ENCODE results near the gene VAT1L.

VAT1L gene

DNA sequence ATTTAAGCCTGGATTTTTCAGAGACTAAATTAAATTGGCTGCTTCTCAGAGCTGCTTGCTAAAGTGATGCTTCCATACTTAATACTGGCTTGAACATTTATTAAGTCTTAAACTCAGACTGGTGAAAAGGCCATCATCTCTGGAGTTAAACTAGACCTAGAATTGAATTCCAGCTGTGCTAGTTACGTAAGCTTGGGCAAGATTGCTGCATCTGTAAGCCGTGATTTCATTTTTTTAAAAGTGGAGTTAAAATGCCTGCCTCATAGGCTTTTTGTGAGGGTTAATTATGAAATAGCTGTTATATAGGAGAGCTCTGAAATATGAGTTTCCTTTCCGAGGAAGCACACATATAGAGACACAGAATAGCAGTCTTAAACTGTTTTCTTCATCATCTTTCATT is 84.7 kb downstream of the VAT1L start:
- DNase-seq: no peak
- Histone ChIP-seq H4K91ac (ENCODE audit: low read length) (no peak overlapping the region), H3K4me3 (ENCODE audit: insufficient read depth in 1 of 2, low read depth in 1 of 2, low read length in 2 of 2) (no peak overlapping the region), H3K4ac (ENCODE audit: low read depth in 1 of 2, low read length in 2 of 2) (no peak overlapping the region), H2BK15ac (ENCODE audit: low read depth, poor library complexity, severe bottlenecking) (no peak overlapping the region), H2BK5ac (ENCODE audit: low read depth, low read length, poor library complexity, severe bottlenecking) (no peak overlapping the region), H3K14ac (ENCODE audit: low read length in 2 of 2) (no peak overlapping the region), H3K27me3 (ENCODE audit: control insufficient read depth in 1 of 2, insufficient read depth in 1 of 2, low read length in 2 of 2) (peaks cover 0 to 3% of the 10 kb centered on the region in 2 experiments), H2BK120ac (ENCODE audit: low read depth, low read length) (no peak overlapping the region), H4K8ac (ENCODE audit: low read length) (no peak overlapping the region), H3K27ac (ENCODE audit: low read length, poor library complexity, severe bottlenecking) (no peak overlapping the region), H3K4me2 (ENCODE audit: low read length, poor library complexity, severe bottlenecking) (no peak overlapping the region), H2AFZ (ENCODE audit: low read depth, low read length) (no peak overlapping the region), H3K18ac (ENCODE audit: low read depth in 1 of 2, low read length in 2 of 2) (no peak overlapping the region), H3K36me3 (ENCODE audit: control insufficient read depth in 1 of 2, insufficient read depth in 2 of 2, low read depth in 1 of 2, low read length in 2 of 2) (no peaks in the 10 kb centered on the region), H3K79me1 (replicated peaks; ENCODE audit: low read length, poor library complexity, severe bottlenecking) (no peaks in the 10 kb centered on the region), H3K9me3 (ENCODE audit: control insufficient read depth, low read length) (no peaks in the 10 kb centered on the region), H3K9ac (ENCODE audit: low read length) (no peak overlapping the region), H2BK12ac (ENCODE audit: low read length in 2 of 2) (no peak overlapping the region), H3K4me1 (ENCODE audit: control insufficient read depth, insufficient read depth, low read depth, low read length) (no peaks in the 10 kb centered on the region), H3K23ac (ENCODE audit: low read length in 2 of 2) (no peak overlapping the region), H2AK5ac (ENCODE audit: low read length, severe bottlenecking) (no peak overlapping the region)
- 96% methylated on average over 3 of the region's 3 CpGs for WGBS

DNA sequence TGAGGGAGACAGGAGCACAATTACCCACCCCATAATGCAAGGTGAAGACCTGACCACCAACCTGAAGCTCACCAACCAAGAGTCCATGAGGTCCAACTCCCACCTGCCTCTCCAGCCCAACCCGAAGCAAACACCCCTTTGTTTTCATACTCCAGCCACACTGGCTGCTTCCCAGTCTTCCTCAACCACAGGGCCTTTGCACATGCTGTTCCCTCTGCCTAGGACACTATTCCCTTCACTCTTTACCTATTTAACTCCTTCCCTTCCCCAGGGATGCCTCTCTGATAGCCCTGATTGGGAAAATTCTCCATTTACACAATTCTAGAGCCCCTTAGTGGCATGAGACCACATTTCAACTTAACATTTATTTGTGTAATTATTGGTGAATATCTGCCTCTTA is 86.0 kb downstream of the VAT1L start:
- no peak overlapping the region for H3K4me2 ChIP-seq (ENCODE audit: low read length, poor library complexity, severe bottlenecking)
- H3K4me1 ChIP-seq (ENCODE audit: control insufficient read depth, insufficient read depth, low read depth, low read length): no peaks in the 10 kb centered on the region
- H3K14ac ChIP-seq (ENCODE audit: low read length in 2 of 2): no peak overlapping the region
- H3K27me3 ChIP-seq (ENCODE audit: control insufficient read depth in 1 of 2, insufficient read depth in 1 of 2, low read length in 2 of 2): peaks cover 0 to 3% of the 10 kb centered on the region in 2 experiments
- no peak overlapping the region for H2BK120ac ChIP-seq (ENCODE audit: low read depth, low read length)
- H4K91ac ChIP-seq (ENCODE audit: low read length): no peak overlapping the region
- no peak overlapping the region for H3K4me3 ChIP-seq (ENCODE audit: insufficient read depth in 1 of 2, low read depth in 1 of 2, low read length in 2 of 2)
- H2BK15ac ChIP-seq (ENCODE audit: low read depth, poor library complexity, severe bottlenecking): no peak overlapping the region
- H2AFZ ChIP-seq (ENCODE audit: low read depth, low read length): no peak overlapping the region
- H3K36me3 ChIP-seq (ENCODE audit: control insufficient read depth in 1 of 2, insufficient read depth in 2 of 2, low read depth in 1 of 2, low read length in 2 of 2): no peaks in the 10 kb centered on the region
- H3K9me3 ChIP-seq (ENCODE audit: control insufficient read depth, low read length): no peaks in the 10 kb centered on the region
- DNase-seq: no peak
- H3K9ac ChIP-seq (ENCODE audit: low read length): no peak overlapping the region
- H2AK5ac ChIP-seq (ENCODE audit: low read length, severe bottlenecking): no peak overlapping the region
- H3K27ac ChIP-seq (ENCODE audit: low read length, poor library complexity, severe bottlenecking): no peak overlapping the region
- no peak overlapping the region for H3K18ac ChIP-seq (ENCODE audit: low read depth in 1 of 2, low read length in 2 of 2)
- H4K8ac ChIP-seq (ENCODE audit: low read length): no peak overlapping the region
- no peak overlapping the region for H3K4ac ChIP-seq (ENCODE audit: low read depth in 1 of 2, low read length in 2 of 2)
- 100% methylated on average over 1 of the region's 1 CpG for WGBS
- no peaks in the 10 kb centered on the region for H3K79me1 ChIP-seq (replicated peaks; ENCODE audit: low read length, poor library complexity, severe bottlenecking)
- H2BK12ac ChIP-seq (ENCODE audit: low read length in 2 of 2): peak overlapping the region; percentile 18 to 35
- H2BK5ac ChIP-seq (ENCODE audit: low read depth, low read length, poor library complexity, severe bottlenecking): no peak overlapping the region
- no peak overlapping the region for H3K23ac ChIP-seq (ENCODE audit: low read length in 2 of 2)

DNA sequence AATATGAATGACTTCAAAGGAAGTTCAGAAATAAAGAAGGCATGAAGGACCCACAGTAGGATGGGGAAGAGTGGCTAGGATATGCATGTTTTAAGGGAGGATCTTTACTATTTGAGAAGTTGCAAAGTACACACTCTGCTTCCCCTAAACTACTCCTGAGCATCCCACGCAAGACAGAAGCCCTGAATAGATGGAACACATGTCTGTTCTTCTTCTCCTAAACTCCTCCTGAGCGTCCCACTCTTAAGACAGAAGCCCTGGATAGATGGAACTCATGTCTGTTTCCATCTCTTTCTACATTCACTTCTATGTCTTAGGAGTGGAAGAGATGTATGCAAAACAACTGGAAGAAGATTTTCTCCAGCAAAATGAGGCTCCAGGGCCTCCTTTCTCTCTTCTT is 88.4 kb downstream of the VAT1L start:
- Histone ChIP-seq H2BK5ac (ENCODE audit: low read depth, low read length, poor library complexity, severe bottlenecking) (no peak overlapping the region), H2AFZ (ENCODE audit: low read depth, low read length) (no peak overlapping the region), H3K23ac (ENCODE audit: low read length in 2 of 2) (no peak overlapping the region), H4K8ac (ENCODE audit: low read length) (no peak overlapping the region), H2BK12ac (ENCODE audit: low read length in 2 of 2) (peak overlapping the region in 1 of 2 experiments; percentile 18), H2BK15ac (ENCODE audit: low read depth, poor library complexity, severe bottlenecking) (no peak overlapping the region), H3K4me3 (ENCODE audit: insufficient read depth in 1 of 2, low read depth in 1 of 2, low read length in 2 of 2) (no peak overlapping the region), H2AK5ac (ENCODE audit: low read length, severe bottlenecking) (no peak overlapping the region), H3K14ac (ENCODE audit: low read length in 2 of 2) (no peak overlapping the region), H3K79me1 (replicated peaks; ENCODE audit: low read length, poor library complexity, severe bottlenecking) (no peaks in the 10 kb centered on the region), H3K9me3 (ENCODE audit: control insufficient read depth, low read length) (no peaks in the 10 kb centered on the region), H3K27ac (ENCODE audit: low read length, poor library complexity, severe bottlenecking) (no peak overlapping the region), H3K36me3 (ENCODE audit: control insufficient read depth in 1 of 2, insufficient read depth in 2 of 2, low read depth in 1 of 2, low read length in 2 of 2) (no peaks in the 10 kb centered on the region), H3K4me1 (ENCODE audit: control insufficient read depth, insufficient read depth, low read depth, low read length) (no peaks in the 10 kb centered on the region), H3K4ac (ENCODE audit: low read depth in 1 of 2, low read length in 2 of 2) (peak overlapping the region in 1 of 2 experiments; percentile 4), H3K18ac (ENCODE audit: low read depth in 1 of 2, low read length in 2 of 2) (no peak overlapping the region), H3K9ac (ENCODE audit: low read length) (no peak overlapping the region), H3K27me3 (ENCODE audit: control insufficient read depth in 1 of 2, insufficient read depth in 1 of 2, low read length in 2 of 2) (no peaks in the 10 kb centered on the region), H4K91ac (ENCODE audit: low read length) (no peak overlapping the region), H2BK120ac (ENCODE audit: low read depth, low read length) (no peak overlapping the region), H3K4me2 (ENCODE audit: low read length, poor library complexity, severe bottlenecking) (no peak overlapping the region)
- WGBS: 91% methylated on average over 2 of the region's 2 CpGs
- no peak for DNase-seq

DNA sequence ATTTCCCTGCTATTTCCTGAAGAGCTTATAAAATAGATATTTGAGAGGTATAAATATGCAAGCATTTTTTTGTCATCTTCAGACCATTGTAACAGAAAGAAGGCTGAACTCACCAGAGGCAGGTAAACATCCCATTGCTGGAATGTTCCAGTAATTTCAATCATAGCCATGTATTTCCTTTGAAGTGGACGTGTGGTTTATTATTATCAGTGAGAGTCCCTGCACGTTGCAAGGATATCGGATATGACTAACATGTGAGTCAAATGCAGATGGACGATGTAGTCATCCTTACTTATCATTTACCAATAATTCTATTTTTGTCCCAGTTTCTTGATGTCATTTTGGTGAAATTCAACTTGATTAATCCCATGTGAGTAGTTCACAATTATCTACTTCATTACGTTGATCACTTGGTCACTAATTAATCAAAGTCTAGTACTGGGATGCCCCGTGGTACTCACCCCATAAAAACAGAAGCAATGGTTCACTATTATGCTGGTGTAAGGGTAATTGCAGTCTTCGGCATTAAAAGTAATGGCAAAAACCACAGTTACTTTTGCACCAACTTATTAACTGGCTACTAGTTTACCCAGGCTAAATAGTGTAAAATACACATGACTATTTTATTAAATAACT is 89.5 kb downstream of the VAT1L start:
- Histone ChIP-seq H3K18ac (ENCODE audit: low read depth in 1 of 2, low read length in 2 of 2) (no peak overlapping the region), H2BK120ac (ENCODE audit: low read depth, low read length) (no peak overlapping the region), H3K4me3 (ENCODE audit: insufficient read depth in 1 of 2, low read depth in 1 of 2, low read length in 2 of 2) (no peak overlapping the region), H3K27ac (ENCODE audit: low read length, poor library complexity, severe bottlenecking) (no peak overlapping the region), H4K91ac (ENCODE audit: low read length) (no peak overlapping the region), H2BK12ac (ENCODE audit: low read length in 2 of 2) (no peak overlapping the region), H3K79me1 (replicated peaks; ENCODE audit: low read length, poor library complexity, severe bottlenecking) (no peaks in the 10 kb centered on the region), H2BK5ac (ENCODE audit: low read depth, low read length, poor library complexity, severe bottlenecking) (no peak overlapping the region), H3K9ac (ENCODE audit: low read length) (no peak overlapping the region), H3K36me3 (ENCODE audit: control insufficient read depth in 1 of 2, insufficient read depth in 2 of 2, low read depth in 1 of 2, low read length in 2 of 2) (no peaks in the 10 kb centered on the region), H3K4ac (ENCODE audit: low read depth in 1 of 2, low read length in 2 of 2) (no peak overlapping the region), H4K8ac (ENCODE audit: low read length) (no peak overlapping the region), H2BK15ac (ENCODE audit: low read depth, poor library complexity, severe bottlenecking) (no peak overlapping the region), H2AFZ (ENCODE audit: low read depth, low read length) (no peak overlapping the region), H3K4me1 (ENCODE audit: control insufficient read depth, insufficient read depth, low read depth, low read length) (no peaks in the 10 kb centered on the region), H3K14ac (ENCODE audit: low read length in 2 of 2) (no peak overlapping the region), H3K4me2 (ENCODE audit: low read length, poor library complexity, severe bottlenecking) (no peak overlapping the region), H3K27me3 (ENCODE audit: control insufficient read depth in 1 of 2, insufficient read depth in 1 of 2, low read length in 2 of 2) (no peaks in the 10 kb centered on the region), H2AK5ac (ENCODE audit: low read length, severe bottlenecking) (no peak overlapping the region), H3K9me3 (ENCODE audit: control insufficient read depth, low read length) (no peaks in the 10 kb centered on the region), H3K23ac (ENCODE audit: low read length in 2 of 2) (no peak overlapping the region)
- WGBS: 3% methylated on average over 4 of the region's 7 CpGs
- peak; percentile 89 for DNase-seq

Measured in mesenchymal stem cell (in vitro differentiated cells and primary cell).